GM18499 (cell line): ENCODE measurements around the gene PTPRH.
"Not testable (repeated sequence)": the region's sequence is repeated elsewhere in the genome, so short reads cannot be mapped to it uniquely, and the experiment has no call there.

ENCODE experiments used
- ATAC-seq: cut with Tn5 transposase; IDR thresholded peaks from one replicate; pipeline ENCODE4 v1.9.1; 2021; ENCODE audit warnings: moderate number of reproducible peaks; ENCODE audit not compliant: insufficient read depth, unreplicated experiment

The PTPRH gene

DNA sequence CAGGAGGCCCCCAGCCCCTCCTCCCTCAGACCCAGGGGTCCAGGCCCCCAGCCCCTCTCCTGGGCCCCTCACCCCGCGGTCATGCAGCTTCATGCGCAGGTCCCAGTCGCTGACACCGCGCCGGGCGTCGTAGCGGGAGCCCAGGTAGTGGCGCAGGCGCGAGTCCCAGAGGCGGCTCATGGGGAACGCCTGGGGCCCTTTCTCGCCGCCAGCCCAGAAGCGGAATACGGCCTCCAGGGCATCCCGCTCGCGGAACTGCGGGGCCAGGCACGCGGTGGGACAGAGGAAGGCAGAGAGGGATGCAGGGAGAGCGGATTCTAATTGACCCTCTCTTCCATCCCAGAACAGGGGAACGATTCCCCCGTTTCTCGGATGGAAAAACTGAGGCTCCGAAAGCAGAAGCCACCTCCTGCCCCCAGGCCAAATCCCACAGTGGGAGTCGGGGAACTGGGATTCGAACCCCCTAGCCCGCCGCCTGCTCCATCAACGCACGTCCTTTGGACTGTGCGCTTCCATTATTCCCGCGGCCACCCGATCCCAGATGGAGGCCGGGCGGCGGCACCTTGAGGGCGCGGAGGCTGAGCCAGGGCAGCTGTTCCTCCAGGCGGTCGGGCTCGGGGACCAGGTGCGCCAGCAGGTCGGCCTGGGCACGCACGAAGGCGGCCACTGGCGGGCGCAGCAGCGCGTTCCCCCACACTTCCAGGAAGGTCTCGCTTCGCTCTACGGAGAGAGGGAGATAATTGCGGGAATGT is 47.6 kb downstream of the PTPRH start:
- no peak for ATAC-seq

DNA sequence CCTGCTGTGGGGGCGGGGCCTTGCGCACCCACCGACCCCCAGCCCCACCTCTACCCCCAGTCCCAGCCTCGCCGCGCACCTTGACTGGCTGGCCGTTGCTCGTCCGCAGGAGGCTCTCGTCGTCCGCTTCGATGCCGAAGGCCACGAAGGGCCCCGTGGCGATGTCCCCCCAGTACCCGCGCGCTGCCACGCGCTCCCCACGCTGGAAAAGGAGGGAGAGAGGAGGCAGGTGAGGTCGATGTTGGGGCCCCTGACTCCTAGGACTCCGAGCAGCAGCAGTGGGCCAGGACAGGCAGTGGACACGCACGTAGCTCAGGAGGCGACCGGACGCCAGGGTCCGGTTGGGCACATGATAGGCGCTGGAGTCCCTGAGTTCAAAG is 48.3 kb downstream of the PTPRH start:
- ATAC-seq = no peak

DNA sequence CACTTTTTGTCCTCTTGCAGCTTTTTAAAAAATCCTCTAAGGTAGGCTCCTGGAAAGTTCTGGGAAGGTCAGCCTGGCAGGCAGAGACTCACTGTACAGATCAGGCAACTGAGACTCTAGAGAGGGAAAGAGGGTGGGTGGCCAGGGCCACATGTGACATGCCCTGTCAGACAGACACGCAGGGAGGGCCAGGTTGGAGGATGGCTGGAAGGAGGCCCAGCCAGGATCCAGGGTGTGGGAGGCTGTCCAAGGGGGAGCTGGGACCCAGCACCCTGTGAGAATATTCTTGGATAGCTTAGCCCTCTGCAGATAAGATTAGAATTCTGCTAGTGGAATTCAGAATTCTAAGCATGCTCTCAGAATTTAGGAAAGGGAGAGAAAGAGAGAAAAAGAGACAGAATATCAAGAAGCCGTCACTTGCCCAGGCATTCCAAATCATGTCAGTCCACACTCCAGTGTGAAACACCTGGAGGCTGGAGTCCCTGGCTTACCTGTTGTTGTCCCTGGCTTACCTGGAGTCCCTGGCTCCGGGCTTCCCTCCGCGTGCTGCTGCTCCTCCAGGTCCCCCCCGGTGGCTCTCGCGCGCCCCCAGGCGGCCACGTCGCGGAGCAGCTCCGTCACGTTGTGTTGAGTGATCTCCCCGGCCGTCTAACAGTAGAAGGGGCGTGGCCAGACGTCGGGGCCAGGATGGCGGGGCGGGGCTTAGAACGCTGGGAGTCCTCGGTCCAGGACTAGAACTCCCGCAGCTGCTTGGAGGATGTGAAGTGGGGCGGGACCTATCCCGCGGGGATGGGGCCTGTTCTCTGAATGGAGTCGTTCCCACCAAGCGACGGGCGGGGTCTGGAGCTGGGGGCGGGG is 48.9 kb downstream of the PTPRH start:
- no peak for ATAC-seq

- ATAC-seq = no peak
Measured at GRCh38 chr19:55158848-55159749, 50.2 kb downstream of the PTPRH start.

DNA sequence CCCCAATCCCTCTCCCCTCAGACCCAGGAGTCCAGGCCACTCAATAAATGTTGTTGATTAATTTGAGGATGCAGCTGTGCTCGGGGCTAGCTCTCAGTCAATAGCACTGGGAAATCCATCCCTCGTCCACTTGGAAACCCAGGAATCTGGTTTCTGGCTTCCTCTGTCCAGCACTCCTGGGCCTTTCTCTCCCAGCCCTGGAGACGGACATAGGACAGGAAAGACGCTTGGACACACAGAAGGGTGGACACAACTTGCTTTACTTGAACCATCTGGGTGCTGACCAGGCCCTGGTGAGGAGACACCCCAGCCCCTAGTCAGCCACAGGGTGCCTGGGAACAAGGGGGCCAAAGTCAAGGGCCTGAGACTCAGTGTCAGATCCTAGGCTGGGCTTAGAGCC is 50.9 kb downstream of the PTPRH start:
- ATAC-seq = no peak

DNA sequence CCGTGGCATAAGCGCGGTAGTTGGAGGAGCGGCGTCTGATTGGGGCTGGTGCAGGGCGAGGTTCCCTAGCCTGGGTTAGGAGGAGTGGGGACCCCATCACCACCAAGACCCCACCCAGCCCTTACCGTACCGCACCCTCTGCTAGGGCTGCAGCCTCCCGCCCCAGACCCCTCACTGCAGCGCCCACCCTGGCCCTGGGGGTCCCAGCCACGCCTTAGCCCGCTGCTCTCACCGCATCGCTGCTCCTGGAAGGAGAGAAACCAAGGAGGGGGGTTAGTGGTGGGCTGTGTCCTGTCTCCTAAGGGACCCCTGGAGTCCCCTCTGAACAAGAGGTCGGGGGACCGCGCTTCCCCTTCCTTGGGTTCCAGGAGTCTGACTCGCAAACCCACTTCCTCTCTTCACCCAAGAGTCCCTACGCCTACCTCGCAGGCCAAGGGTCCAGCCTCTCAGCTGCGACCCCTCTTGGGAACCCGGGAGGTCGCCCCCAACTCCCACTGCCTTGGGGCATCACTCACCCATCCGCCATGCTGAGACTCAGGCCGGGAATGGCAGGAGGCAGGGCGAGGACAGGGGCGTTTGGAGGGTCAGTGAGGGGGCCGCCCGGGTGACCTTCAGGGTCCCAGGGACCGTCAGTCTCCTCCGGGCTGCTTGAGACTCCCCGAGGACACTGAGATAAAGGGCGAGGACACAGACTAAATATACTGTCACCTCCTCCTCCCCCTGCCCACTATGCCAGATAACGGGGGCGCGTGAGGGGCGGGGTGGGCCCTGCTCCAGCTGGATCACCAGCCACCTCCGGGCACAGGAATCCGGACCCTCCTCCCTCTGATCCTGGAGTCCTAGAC is 52.0 kb downstream of the PTPRH start, which contains the start of gene TNNI3:
Gene TNNI3, minus strand, starts transcription at position 669 of the 845 bp plus-strand sequence. Its CDS starts 143 bp downstream, at position 526.
- ATAC-seq = no peak

GRCh38 chr19:55156202-55157063 is 52.9 kb downstream of the PTPRH start:
- no peak for ATAC-seq

DNA sequence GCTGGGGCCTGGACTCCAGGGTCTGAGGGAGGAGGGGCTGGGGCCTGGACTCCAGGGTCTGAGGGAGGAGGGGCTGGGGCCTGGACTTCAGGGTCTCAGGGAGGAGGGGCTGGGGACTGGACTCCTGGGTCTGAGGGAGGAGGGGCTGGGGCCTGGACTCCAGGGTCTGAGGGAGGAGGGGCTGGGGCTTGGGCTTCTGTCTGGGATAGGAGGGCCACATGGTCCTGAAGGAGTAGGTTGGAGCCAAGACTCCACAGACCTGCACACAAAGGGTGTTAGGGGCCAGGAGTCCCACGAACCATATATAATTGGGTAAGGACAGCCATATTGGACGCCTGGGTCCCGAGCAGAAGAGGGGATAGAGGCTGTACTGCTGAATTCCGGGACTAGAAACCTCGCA is 53.5 kb downstream of the PTPRH start:
- ATAC-seq = not testable (repeated sequence)

GRCh38 chr19:55153652-55154264 is 55.5 kb downstream of the PTPRH start:
- no peak for ATAC-seq

- no peak for ATAC-seq
Measured at GRCh38 chr19:55152017-55152416, 57.3 kb downstream of the PTPRH start.

GRCh38 chr19:55149078-55150003 is 60.0 kb downstream of the PTPRH start, which contains the start of gene TNNT1:
TNNT1 (minus strand) TSS chr19:55149206; CDS start chr19:55147157, 2,049 bp downstream.
- ATAC-seq = no peak

- ATAC-seq = no peak
Measured at GRCh38 chr19:55147545-55148251, 61.6 kb downstream of the PTPRH start.

- no peak for ATAC-seq
Measured at GRCh38 chr19:55146705-55147273, 62.5 kb downstream of the PTPRH start.

GRCh38 chr19:55146078-55146704 is 63.1 kb downstream of the PTPRH start:
- no peak for ATAC-seq

- ATAC-seq = no peak
Measured at GRCh38 chr19:55145232-55145631, 64.1 kb downstream of the PTPRH start.

GRCh38 chr19:55141696-55142095 is 67.6 kb downstream of the PTPRH start:
- no peak for ATAC-seq
